HG02870 (cell line): ENCODE results near the gene BOD1L1.

Experiments used
- ATAC-seq: cut with Tn5 transposase; IDR thresholded peaks from one replicate; pipeline ENCODE4 v1.9.1; 2021; ENCODE audit warnings: mild to moderate bottlenecking, moderate library complexity; ENCODE audit not compliant: unreplicated experiment

The BOD1L1 gene

DNA sequence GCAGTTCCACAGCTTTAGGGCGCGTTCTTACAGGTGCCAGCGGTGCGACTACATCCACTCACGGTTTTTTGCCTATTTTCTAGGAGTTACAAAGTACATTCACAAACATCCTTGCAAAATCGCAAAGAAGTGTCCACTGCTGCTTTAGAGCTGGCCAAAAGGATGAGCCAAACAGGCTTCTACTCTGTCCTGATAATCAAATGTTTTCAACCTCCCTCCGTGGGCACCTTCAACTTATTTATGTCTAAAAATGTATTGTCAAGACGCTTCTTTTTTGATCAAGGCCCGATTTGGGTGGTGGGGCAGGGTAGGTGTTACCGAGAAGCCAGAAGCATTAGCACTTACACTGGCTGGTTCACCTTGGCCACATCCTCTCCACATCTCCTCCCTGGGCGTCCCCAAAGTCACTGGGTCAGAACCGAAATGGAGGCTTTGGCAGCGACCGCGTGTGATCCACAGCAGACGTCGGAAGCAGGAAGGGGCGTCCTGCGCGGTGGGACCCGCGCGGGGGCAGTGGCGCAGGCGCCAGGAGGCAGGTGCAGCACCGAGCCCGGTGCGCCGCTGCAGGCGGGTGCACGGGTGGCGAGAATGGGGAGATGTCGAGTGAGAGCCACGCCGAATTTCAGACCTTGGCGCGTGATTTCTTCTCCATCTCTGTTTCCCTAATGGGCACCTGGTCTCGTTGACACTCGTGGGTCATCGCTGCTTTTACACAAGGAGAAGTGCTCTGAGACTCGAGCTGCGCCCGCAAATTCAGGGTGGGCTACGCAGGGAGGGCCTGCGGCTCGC lies 100.1 kb downstream of the BOD1L1 start:
- ATAC-seq, result no peak

- ATAC-seq, result no peak
These were observed 100.9 kb downstream of the BOD1L1 start for GRCh38 chr4:13526658-13527057.

DNA sequence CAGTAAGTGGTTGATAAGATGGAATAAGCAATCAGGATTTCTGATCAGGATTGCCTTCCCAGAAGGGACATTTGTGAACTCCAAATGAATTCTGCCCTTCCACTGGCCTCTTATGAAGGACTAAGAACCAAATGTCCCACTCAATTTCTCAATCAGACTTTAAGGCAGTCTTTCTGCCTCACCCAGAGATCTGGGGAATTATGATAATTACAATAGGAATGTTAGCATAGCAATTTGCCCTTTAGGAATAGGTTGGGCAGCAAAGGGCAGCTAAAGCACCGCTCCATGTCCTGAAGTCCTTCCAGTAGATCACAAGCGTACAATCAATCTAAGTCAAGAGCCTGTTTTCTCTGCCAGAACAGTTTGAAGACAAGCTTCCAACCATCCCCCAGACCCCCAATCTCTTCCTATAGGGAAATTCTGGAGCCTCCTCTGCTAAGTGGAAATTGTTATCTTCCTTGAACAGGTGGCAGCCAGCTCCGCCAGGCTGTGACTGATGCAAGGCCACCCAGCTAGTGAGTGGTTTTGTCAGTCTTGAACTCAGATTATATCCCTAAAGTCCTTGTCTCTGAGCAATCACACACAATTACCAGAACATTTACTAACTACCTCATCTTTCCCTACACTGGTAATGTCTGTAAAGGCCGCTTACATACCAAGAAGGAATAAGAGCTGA lies 101.8 kb downstream of the BOD1L1 start:
- no peak for ATAC-seq

DNA sequence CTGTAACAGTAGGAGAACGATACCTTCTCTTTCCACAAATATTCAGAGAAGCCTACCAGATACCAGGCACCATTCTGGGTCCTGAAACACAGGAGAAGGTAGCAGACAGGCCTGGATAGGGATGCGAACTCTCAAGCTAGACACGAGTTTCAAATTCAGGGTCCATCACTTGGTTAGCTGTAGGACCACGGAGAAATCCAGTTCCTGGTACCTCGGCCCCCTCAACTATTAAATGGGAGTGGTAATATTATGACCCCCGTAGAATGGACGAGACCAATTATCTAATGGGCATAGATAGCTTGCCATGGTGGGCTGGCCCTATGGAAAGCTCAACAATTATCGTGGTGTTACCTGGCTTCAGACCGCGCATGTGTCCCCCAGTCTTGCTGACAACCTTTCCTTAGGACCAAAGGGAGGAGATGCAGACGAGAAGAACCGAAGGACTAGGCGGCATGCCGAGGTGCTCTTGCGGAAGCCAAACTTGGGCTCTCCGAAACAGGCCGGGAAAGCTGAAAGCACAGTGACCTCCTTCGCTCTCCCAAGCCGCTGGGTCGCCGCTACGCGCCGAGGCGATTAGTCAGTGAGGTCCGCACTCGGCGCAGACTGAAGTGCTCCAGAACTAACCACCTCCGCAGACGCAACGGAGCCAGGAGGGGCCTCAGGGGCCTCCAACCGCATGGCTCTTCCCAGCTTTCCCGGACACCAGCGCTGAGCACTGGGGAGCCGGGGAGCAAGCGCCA lies 102.9 kb downstream of the BOD1L1 start:
- no peak for ATAC-seq

GRCh38 chr4:13523591-13524503 lies 103.7 kb downstream of the BOD1L1 start:
- no peak for ATAC-seq

DNA sequence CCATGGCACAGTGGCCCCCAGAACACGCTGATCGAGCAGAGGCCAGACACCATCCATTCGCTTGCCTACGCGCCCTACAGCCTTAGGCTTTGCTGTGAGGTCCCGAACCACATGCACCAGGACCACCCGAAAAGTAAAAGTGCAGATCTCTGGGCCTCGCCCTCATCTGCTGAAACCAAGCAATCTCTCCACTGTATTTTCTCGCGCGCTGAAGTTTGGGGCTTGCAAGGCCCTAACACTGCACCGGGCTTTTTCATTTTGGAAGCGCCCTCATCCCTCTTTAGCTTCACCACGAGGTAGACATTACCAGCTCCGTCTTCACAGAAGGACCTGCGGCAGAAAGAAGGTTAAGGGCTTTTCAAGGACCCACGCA lies 104.4 kb downstream of the BOD1L1 start:
- no peak for ATAC-seq

DNA sequence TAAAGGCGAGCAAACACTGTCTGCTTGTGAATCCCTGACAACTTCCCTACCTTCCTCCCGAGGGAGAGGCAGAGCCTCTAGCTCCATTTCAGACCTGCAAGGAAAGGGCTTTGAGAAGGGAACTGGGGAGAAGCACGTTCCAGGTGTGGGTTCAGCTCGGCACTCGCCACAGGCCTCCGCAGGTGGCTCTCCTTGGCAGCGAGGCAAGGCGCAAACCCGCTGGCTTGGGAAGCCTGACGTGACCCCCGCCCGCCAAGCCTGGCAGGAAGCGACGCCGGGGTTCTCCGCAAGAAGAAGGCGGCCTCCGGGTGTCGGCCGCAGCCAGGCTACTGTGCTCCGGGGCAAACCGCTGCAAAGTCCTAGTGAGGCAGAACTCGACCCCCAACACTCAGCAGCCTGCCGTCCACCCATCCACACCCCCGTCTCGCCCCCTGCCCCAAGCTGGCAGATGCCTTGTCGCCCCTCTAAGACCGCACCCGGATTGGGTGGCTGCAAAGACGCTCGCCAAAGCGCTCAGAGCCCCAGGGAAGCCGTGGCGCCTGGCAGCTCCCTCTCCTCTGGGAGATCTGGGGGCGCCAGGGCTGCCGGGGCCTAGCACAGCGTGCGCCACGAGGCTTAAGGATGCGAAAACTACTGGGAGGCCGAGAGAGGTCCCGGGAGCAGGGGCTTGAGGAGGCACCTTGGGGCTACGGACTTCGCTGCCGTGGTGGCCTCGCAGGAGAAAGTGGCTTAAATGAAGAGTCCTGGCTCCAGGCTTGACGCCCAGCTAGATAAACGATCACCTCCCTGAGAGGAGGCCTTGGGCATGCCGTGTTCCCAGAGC lies 105.0 kb downstream of the BOD1L1 start:
- no peak for ATAC-seq

DNA sequence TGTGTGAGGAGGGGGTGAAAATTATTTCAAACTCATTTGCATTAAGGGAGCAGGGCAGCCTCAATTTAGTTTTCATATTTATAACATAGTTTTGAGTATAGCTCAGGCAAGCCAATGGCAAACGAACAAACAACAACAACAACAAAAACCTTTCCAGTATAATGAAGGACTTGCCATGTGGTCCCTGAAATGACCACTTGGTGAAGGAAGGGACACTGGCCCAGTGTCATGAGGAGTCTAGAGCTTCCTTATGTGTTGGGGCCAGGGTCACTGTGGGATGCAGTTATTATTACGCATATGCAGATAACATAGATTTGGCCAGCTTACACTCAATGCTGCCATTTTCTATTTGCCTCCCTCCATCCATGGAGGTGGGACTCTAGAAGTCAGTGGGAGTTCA lies 106.5 kb downstream of the BOD1L1 start:
- no peak for ATAC-seq
